NOMO-1 treated with dmso at 0.1 percent for 144 hours (cell line): ENCODE data around the gene ADO.
"Not testable (repeated sequence)": the region's sequence is repeated elsewhere in the genome, so short reads cannot be mapped to it uniquely, and the experiment has no call there.

Experiments
- DNase-seq: peaks from one replicate; lab custom pipeline; 2025; ENCODE audit not compliant: unreplicated experiment; lab: John Stamatoyannopoulos, UW

ADO gene

GRCh38 chr10:62804356-62805230 lies at the start of gene ADO:
Gene ADO, plus strand, starts transcription at chr10:62804720. Its CDS starts 340 bp downstream, at chr10:62805060.
- peak; percentile 69 for DNase-seq

DNA sequence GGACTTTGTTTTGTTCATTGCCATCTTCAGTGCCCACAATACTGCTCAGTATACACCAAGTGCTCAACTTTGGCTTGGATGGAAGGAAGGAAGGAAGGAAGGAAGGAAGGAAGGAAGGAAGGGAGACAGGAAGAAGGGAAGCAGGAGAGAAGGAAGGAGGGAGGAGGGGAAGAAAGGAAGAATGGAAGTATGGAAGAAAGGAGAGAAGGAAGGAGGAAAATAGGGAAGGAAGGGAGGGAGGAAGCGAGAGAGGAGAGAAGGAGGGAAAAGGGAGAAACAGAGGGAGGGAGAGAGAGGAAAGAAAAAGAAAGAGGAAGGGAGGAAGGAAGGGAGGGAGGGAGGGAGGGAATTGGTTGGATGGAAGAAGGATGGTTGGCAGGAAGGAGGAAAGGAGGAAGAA lies 49.6 kb upstream of the ADO start:
- no peak for DNase-seq

GRCh38 chr10:62755662-62756653 lies 48.6 kb upstream of the ADO start:
- no peak for DNase-seq

DNA sequence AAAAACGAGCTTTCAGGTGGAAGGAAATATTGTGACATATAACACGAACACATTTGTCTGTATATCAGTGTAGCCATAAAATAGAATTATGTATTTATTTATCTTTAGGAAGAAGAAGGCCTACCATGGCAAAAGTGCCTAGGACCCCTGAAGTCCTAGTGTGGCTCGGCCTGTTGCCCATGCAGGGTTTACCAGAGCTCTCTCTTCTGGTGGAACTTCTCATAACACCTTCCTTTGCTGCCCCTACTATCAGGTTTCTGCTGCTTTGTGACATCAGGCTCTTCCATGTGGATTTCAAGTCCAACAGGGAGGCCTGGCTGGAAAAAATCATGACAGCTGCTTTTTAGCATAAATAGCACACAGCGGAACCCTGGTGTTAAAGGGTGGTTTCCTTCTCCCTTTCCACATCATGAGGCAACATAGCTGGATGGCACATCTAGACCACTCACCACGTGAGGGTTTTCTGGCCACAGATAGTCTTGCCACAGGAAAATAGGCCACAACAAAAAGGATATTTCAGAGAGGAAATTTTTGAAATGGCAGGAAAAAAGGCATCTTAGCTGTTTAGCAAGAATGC lies 44.8 kb upstream of the ADO start:
- no peak for DNase-seq

GRCh38 chr10:62760401-62760800 lies 44.1 kb upstream of the ADO start:
- peak; percentile 24 for DNase-seq

GRCh38 chr10:62761115-62761514 lies 43.4 kb upstream of the ADO start:
- DNase-seq, result no peak

DNA sequence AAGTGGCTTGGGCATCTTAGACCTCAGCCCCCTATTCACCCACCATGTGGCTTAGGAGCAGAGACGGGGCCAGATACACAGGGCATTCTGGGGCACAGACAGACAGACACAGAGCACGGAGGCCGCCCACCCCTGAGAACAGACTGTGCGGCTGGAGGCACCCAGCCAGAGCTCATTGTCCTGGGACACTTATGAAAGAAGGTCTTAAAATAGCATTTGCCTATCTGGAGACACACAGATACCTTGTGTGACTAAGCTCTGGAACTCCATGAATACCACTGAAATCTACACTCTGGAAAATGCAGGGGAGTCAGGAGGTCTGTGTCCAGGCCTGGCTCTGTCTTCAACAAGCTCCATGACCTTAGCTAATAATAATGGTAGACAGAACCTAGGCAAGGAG lies 41.4 kb upstream of the ADO start:
- no peak for DNase-seq

DNA sequence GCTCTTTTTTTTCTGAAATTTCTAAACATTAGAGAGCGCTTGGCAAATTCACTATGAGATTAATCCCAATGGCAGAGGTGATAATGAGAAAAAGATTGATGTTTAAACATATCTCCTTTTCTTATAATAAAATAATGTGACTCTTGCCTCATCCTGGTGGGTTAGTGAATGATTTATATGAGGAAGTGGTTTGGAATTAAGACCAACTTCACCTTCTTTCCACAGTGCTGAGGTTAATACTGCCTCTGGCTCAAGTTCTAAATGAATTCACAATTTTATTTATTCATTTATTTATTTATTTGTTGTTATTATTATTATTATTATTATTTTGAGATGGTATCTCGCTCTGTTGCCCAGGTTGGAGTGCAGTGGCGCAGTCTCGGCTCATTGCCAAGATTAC lies 40.5 kb upstream of the ADO start:
- DNase-seq, result no peak

DNA sequence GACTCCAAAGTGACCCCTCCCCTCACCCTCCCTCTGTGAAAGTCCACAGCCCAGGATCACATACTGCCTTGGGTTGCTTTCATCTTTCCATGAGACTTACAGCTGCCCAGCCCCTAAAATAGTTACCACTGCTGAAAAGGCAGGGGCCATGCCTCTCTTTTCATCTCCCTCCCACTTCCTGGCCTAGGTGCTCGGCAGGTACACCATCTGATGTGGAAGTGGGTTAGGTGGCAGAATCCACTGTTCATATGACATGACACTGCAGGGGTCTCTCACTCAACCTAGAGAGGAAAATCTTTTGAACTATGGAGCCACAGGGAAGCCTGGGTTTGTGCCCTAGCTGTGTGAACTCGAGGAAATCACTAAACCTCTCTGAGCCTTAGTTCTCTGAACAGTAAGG lies 38.8 kb upstream of the ADO start:
- DNase-seq, result no peak

DNA sequence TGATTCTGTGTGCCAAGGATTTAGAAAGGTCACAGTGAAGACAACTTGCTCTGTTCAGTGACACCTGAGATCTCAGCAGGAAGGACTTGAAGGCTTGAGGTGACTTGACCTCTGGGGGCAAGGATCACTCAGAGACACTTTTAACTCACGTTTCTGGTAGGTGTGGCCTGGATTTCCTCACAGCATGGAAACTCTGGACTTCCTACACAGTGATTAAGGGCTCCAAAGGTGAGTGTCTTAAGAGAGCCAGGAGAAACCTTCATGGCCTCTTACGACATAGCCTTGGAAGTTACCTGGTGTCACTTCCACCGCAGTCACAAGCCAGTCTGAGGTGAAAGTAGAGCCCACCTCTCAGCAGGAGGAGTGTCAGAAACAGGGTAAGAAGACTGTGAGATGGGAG lies 38.1 kb upstream of the ADO start:
- no peak for DNase-seq

- DNase-seq, result no peak
These were observed 34.8 kb upstream of the ADO start for GRCh38 chr10:62769574-62770242.

- DNase-seq, result no peak
These were observed 32.1 kb upstream of the ADO start for GRCh38 chr10:62772186-62772974.

GRCh38 chr10:62778125-62778524 lies 26.4 kb upstream of the ADO start:
- no peak for DNase-seq

- no peak for DNase-seq
These were observed 24.9 kb upstream of the ADO start for GRCh38 chr10:62779487-62780248.

DNA sequence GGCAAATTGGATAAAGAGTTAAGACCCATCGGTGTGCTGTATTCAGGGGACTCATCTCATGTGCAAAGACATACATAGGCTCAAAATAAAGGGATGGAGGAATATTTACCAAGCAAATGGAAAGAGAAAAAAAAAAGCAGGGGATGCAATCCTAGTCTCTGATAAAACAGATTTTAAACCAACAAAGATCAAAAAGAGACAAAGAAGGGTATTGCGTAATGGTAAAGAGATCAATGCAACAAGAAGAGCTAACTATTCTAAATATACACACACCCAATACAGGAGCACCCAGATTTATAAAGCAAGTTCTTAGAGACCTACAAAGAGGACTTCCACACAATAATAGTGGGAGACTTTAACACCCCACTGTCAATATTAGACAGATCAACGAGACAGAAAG lies 20.0 kb upstream of the ADO start:
- DNase-seq, result not testable (repeated sequence)

DNA sequence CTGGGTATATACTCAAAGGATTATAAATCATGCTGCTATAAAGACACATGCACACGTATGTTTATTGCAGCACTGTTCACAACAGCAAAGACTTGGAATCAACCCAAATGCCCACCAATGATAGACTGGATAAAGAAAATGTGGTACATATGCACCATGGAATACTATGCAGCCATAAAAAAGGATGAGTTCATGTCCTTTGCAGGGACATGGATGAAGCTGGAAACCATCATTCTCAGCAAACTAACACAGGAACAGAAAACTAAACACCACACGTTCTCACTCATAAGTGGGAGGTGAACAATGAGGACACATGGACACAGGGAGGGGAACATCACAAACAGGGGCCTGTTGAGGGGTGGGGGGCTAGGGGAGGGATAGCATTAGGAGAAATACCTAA lies 16.2 kb upstream of the ADO start:
- DNase-seq, result not testable (repeated sequence)

GRCh38 chr10:62788861-62789467 lies 15.6 kb upstream of the ADO start:
- no peak for DNase-seq

DNA sequence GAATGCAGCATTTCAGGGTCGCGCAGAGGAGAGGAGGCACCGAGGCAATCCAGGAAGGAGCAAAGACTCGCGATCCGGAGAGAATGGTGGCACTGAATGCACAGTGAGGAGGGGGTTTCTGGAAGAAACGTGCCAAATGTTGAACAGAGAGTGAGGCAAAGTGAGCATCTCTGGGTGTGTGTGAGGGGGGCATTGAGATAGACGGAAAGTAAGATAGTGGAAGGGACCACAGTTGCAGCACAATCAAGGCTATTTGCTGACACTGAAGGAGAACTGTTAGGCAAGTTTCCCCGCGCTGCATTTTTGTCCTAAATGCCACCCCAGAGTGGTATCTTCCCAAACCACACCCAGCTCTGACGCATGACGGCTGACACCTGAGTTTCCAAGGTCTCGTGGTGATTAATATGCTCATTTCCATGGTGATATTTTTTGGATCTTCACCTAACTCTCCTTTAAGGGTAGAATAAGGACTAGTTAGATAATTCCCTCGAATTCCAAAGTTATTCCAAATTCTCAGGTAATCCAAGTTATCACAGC lies 14.4 kb upstream of the ADO start:
- no peak for DNase-seq

- DNase-seq, result no peak
These were observed 13.9 kb upstream of the ADO start for GRCh38 chr10:62790571-62790970.
